HG03565 (cell line): Measurements from ENCODE around the gene ZNF79.

Experiments
- ATAC-seq: cut with Tn5 transposase; IDR thresholded peaks from one replicate; pipeline ENCODE4 v1.9.1; 2021; ENCODE audit warnings: mild to moderate bottlenecking, moderate library complexity; ENCODE audit not compliant: unreplicated experiment

The ZNF79 gene

GRCh38 chr9:127492616-127493015, 68.4 kb downstream of the ZNF79 start:
- ATAC-seq, result no peak

GRCh38 chr9:127493592-127494303, 69.6 kb downstream of the ZNF79 start:
- no peak for ATAC-seq

- no peak for ATAC-seq
These were observed 70.1 kb downstream of the ZNF79 start for GRCh38 chr9:127494304-127494702.
